ENCODE data around the gene GPC3.

The GPC3 gene

GRCh38 chrX:133913009-133913408, 72.4 kb downstream of the GPC3 start:
- no peak overlapping the region for H3K4me3 ChIP-seq (ENCODE audit: low read depth, low read length)
- no peak for DNase-seq (ENCODE audit: low read depth)
- no peak for TF ChIP-seq CTCF (IDR thresholded peaks at IDR 0.05; ENCODE audit: low read depth, low read length, missing control alignments)

- no peak for DNase-seq (ENCODE audit: low read depth)
- no peak for TF ChIP-seq CTCF (IDR thresholded peaks at IDR 0.05; ENCODE audit: low read depth, low read length, missing control alignments)
- no peak overlapping the region for H3K4me3 ChIP-seq (ENCODE audit: low read depth, low read length)
Measured at GRCh38 chrX:133911825-133912495, 73.4 kb downstream of the GPC3 start.

GRCh38 chrX:133910539-133910938, 74.9 kb downstream of the GPC3 start:
- TF ChIP-seq CTCF (IDR thresholded peaks at IDR 0.05; ENCODE audit: low read depth, low read length, missing control alignments), result no peak
- no peak for DNase-seq (ENCODE audit: low read depth)
- H3K4me3 ChIP-seq (ENCODE audit: low read depth, low read length), result no peak overlapping the region

- no peak overlapping the region for H3K4me3 ChIP-seq (ENCODE audit: low read depth, low read length)
- DNase-seq (ENCODE audit: low read depth), result no peak
- TF ChIP-seq CTCF (IDR thresholded peaks at IDR 0.05; ENCODE audit: low read depth, low read length, missing control alignments), result no peak
Measured at GRCh38 chrX:133909888-133910287, 75.5 kb downstream of the GPC3 start.

- no peak for TF ChIP-seq CTCF (IDR thresholded peaks at IDR 0.05; ENCODE audit: low read depth, low read length, missing control alignments)
- H3K4me3 ChIP-seq (ENCODE audit: low read depth, low read length), result no peak overlapping the region
- DNase-seq (ENCODE audit: low read depth), result no peak
Measured at GRCh38 chrX:133908223-133908955, 77.0 kb downstream of the GPC3 start.

GRCh38 chrX:133907606-133908005, 77.8 kb downstream of the GPC3 start:
- H3K4me3 ChIP-seq (ENCODE audit: low read depth, low read length), result no peak overlapping the region
- no peak for TF ChIP-seq CTCF (IDR thresholded peaks at IDR 0.05; ENCODE audit: low read depth, low read length, missing control alignments)
- no peak for DNase-seq (ENCODE audit: low read depth)
